Neural progenitor cell (in vitro differentiated cells): ENCODE measurements around the gene STPG1.

Experiments
- CTCF ChIP-seq: fragments of 200-600 bp; sonication (generic); IDR thresholded peaks from 2 replicates; pipeline ENCODE4 v1.5.1; 2017; ENCODE audit warnings: antibody characterized with exemption, mild to moderate bottlenecking
- EZH2 ChIP-seq: fragments of 200-600 bp; sonication (generic); IDR thresholded peaks from 2 replicates; pipeline ENCODE4 v1.6.1; 2017; ENCODE audit warnings: antibody characterized with exemption, mild to moderate bottlenecking, moderate library complexity
- EZH2phosphoT487 ChIP-seq: fragments of 200-600 bp; sonication (generic); IDR thresholded peaks from 2 replicates; pipeline ENCODE4 v1.6.1; 2017; ENCODE audit warnings: antibody characterized with exemption

- TF ChIP-seq CTCF (no peak), EZH2 (no peak), EZH2phosphoT487 (no peak)
Observed at GRCh38 chr1:24327891-24328290, 85.7 kb downstream of the STPG1 start.
